KMS-11 (cell line): Measurements from ENCODE around the gene ZNF750.
A peak's percentile ranks its signal among the peaks of the same experiment; 100 is the strongest.

Experiments used
- H2AFZ ChIP-seq: fragments of 200-600 bp; sonication (generic); 2 replicates; pipeline ENCODE4 v1.6.1; 2016; ENCODE audit warnings: antibody characterized with exemption, mixed run types, low read depth
- H3K27ac ChIP-seq: fragments of 200-600 bp; sonication (generic); 2 replicates; pipeline ENCODE4 v1.6.1; 2016; ENCODE audit warnings: mild to moderate bottlenecking, mixed run types
- H3K27me3 ChIP-seq: fragments of 200-600 bp; sonication (generic); 2 replicates; pipeline ENCODE4 v1.6.1; 2017; ENCODE audit warnings: mild to moderate bottlenecking, low read depth, mixed run types, moderate library complexity; ENCODE audit not compliant: insufficient read depth
- H3K36me3 ChIP-seq: fragments of 200-600 bp; sonication (generic); 2 replicates; pipeline ENCODE4 v1.6.1; 2017; ENCODE audit warnings: mild to moderate bottlenecking, mixed run types; ENCODE audit not compliant: insufficient read depth
- H3K4me1 ChIP-seq: fragments of 200-600 bp; sonication (generic); 2 replicates; pipeline ENCODE4 v1.6.1; 2016; ENCODE audit warnings: mild to moderate bottlenecking, low read depth, mixed run types; ENCODE audit not compliant: poor library complexity, severe bottlenecking
- H3K4me2 ChIP-seq: fragments of 200-600 bp; sonication (generic); 2 replicates; pipeline ENCODE4 v1.7.0; 2016; ENCODE audit warnings: mild to moderate bottlenecking, mixed run types
- H3K4me3 ChIP-seq: fragments of 200-600 bp; sonication (generic); IDR thresholded peaks from 2 replicates; pipeline ENCODE4 v1.6.1; 2017; ENCODE audit warnings: low read depth, low read length, mixed read lengths; ENCODE audit not compliant: insufficient read depth
- H3K79me2 ChIP-seq: fragments of 200-600 bp; sonication (generic); 2 replicates; pipeline ENCODE4 v1.6.1; 2016; ENCODE audit warnings: low read depth, mixed run types; ENCODE audit not compliant: insufficient read depth
- H3K9ac ChIP-seq: fragments of 200-600 bp; sonication (generic); 2 replicates; pipeline ENCODE4 v1.6.1; 2016; ENCODE audit warnings: mild to moderate bottlenecking, mixed run types
- H4K20me1 ChIP-seq: fragments of 200-600 bp; sonication (generic); 2 replicates; pipeline ENCODE4 v1.6.1; 2016; ENCODE audit warnings: mild to moderate bottlenecking, mixed run types; ENCODE audit not compliant: insufficient read depth
- CTCF ChIP-seq: fragments of 200-600 bp; sonication (generic); conservative IDR thresholded peaks from 2 replicates; pipeline ENCODE4 v1.6.1; 2017; ENCODE audit warnings: low read depth, mild to moderate bottlenecking, antibody characterized with exemption, low read length, moderate library complexity, mixed read lengths

The ZNF750 gene

GRCh38 chr17:82781894-82782274 is 57.9 kb downstream of the ZNF750 start:
- no peak overlapping the region for H3K27ac ChIP-seq
- H3K9ac ChIP-seq, result no peak overlapping the region

GRCh38 chr17:82780971-82781893 is 58.6 kb downstream of the ZNF750 start:
- Histone ChIP-seq H3K4me3 (no peak overlapping the region), H3K27ac (no peak overlapping the region), H3K9ac (no peak overlapping the region), H4K20me1 (no peaks in the 10 kb centered on the region), H3K4me2 (no peak overlapping the region), H2AFZ (no peak overlapping the region), H3K27me3 (no peaks in the 10 kb centered on the region), H3K36me3 (no peaks in the 10 kb centered on the region), H3K79me2 (no peaks in the 10 kb centered on the region), H3K4me1 (peaks cover 13% of the 10 kb centered on the region)
- TF ChIP-seq CTCF, result no peak

More at GRCh38 chr17:82781894-82782274, 57.9 kb downstream of the ZNF750 start:
- Histone ChIP-seq H3K4me2 (no peak overlapping the region), H4K20me1 (no peaks in the 10 kb centered on the region), H3K27me3 (no peaks in the 10 kb centered on the region), H3K4me3 (no peak overlapping the region), H3K79me2 (no peaks in the 10 kb centered on the region), H3K4me1 (peaks cover 18% of the 10 kb centered on the region), H2AFZ (no peak overlapping the region), H3K36me3 (no peaks in the 10 kb centered on the region)
- TF ChIP-seq CTCF, result peak; percentile 98

GRCh38 chr17:82780195-82780594 is 59.6 kb downstream of the ZNF750 start:
- no peak overlapping the region for H3K27ac ChIP-seq
- H3K36me3 ChIP-seq, result no peaks in the 10 kb centered on the region
- H3K27me3 ChIP-seq, result no peaks in the 10 kb centered on the region
- no peaks in the 10 kb centered on the region for H4K20me1 ChIP-seq
- no peaks in the 10 kb centered on the region for H3K79me2 ChIP-seq
- no peak overlapping the region for H3K4me2 ChIP-seq
- no peak overlapping the region for H3K9ac ChIP-seq
- no peak overlapping the region for H3K4me3 ChIP-seq
- no peak for TF ChIP-seq CTCF
- no peak overlapping the region for H2AFZ ChIP-seq
- H3K4me1 ChIP-seq, result peaks cover 5% of the 10 kb centered on the region

- H3K36me3 ChIP-seq, result no peaks in the 10 kb centered on the region
- no peak for TF ChIP-seq CTCF
- H4K20me1 ChIP-seq, result no peaks in the 10 kb centered on the region
- no peak overlapping the region for H3K4me3 ChIP-seq
- no peak overlapping the region for H3K27ac ChIP-seq
- peaks cover 5% of the 10 kb centered on the region for H3K4me1 ChIP-seq
- no peak overlapping the region for H3K4me2 ChIP-seq
- H2AFZ ChIP-seq, result no peak overlapping the region
- H3K79me2 ChIP-seq, result no peaks in the 10 kb centered on the region
- H3K27me3 ChIP-seq, result no peaks in the 10 kb centered on the region
- no peak overlapping the region for H3K9ac ChIP-seq
Measured at GRCh38 chr17:82779541-82779940, 60.3 kb downstream of the ZNF750 start.
